ENCODE measurements around the gene FBP1.
"Not testable (repeated sequence)": the region's sequence is repeated elsewhere in the genome, so short reads cannot be mapped to it uniquely, and the experiment has no call there.

FBP1 gene

DNA sequence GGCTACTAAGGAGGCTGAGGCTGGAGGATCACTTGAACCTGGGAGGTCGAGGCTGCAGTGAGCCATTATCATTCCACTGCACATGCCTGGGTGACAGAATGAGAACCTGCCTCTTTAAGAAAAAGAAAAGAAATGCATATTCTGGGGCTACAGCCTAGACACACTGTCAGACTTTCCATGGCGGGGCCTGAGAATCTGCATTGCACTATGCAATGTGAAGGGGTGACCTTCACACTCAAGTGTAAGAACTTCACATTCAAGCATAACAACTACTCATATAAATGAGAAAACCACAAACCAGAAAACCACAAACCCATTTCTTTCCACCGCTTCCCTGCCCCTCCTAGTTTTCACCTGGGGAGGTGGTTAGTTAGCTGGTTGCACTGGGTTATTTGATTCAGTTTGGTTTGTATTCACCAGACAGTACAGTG, 27.7 kb downstream of the FBP1 start:
- DNase-seq, result peak in 3 of 5 experiments; percentile 2 to 36 (median 25)

- DNase-seq, result no peak
Measured at GRCh38 chr9:94610181-94610606, 29.1 kb downstream of the FBP1 start.

- DNase-seq, result no peak
Measured at GRCh38 chr9:94607423-94607691, 32.0 kb downstream of the FBP1 start.

GRCh38 chr9:94606646-94607422, 32.5 kb downstream of the FBP1 start:
- no peak for DNase-seq

DNA sequence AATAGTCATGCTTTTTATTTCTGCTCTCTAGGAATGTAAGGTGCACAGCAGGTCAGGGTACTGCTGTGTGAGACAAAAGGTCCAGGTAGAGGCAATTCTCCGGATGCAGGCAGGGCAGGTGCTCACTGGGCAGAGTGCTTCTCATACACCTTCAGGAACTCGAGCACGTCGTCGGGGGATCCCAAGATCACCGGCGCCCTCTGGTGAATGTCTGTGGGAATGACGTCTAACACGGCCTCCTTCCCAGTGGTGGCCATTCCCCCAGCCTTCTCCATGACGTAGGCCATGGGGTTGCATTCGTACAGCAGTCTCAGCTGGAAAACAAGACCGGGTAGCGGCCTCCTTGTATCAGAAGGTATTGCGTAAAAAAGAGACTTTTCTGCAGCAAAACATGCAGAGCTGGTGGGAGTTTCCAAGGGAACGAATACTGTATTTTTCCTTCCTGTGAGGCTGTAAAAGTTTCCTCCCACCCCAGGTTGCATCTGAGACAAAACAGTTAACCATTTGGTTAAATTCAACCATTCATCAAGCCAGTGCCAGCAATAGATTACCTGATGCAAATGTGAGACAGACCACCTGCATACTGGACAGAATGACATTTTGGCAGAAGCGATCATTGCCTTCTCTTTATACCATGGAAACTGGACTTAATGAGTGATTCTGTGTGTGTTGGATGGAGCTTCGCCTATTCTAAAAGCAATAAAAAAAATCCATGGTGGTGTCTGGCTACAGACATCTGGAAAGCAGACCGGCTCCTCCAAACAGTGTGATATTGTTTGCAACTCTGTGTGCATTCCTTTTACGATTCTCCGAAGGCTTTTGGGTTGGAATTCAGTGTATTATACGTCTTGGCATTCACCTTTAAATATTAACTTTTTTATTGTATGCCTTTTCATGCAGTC, 35.8 kb downstream of the FBP1 start:
- DNase-seq, result peak; percentile 7 to 66 (median 38)

DNA sequence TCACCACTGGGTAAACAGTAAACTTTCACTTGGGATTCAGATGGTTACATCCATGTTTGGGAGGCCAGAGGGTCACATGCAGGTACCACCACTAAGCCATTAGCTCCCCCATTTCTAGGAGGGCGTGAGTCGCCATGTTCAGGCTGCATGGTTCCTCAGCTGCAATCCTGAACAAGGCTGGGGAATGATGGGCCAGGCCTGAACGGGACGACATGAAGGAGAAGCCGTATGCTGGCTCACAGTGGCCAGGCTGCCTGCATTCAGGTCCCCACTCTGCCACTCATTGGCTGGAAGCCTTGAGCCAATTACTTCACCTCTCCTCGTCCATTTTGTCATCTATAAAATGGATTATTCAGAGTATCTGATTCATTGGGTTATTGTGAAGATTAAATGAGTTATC, 36.7 kb downstream of the FBP1 start:
- no peak for DNase-seq

DNA sequence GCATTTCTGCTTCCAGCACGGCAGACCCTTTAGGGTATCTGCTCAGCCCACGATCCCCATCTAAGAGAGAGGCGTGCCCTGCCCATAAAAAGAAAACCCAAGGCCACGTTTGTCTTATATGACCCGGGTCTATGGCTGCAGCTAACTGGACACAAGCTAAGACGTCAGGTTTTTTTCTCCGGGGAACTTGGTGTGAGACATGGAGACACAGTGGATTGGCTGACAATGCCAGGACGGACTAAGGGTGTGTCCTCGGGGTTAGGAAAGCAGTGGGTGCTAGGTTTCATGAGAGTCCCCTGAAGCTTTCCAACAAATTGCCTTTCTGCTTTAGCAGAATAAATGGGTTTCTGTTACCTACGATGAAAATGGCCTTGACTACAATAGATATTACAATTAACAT, 38.6 kb downstream of the FBP1 start:
- DNase-seq, result no peak

GRCh38 chr9:94600258-94600657, 39.1 kb downstream of the FBP1 start:
- no peak for DNase-seq

- no peak for DNase-seq
Measured at GRCh38 chr9:94599102-94599501, 40.2 kb downstream of the FBP1 start.

DNA sequence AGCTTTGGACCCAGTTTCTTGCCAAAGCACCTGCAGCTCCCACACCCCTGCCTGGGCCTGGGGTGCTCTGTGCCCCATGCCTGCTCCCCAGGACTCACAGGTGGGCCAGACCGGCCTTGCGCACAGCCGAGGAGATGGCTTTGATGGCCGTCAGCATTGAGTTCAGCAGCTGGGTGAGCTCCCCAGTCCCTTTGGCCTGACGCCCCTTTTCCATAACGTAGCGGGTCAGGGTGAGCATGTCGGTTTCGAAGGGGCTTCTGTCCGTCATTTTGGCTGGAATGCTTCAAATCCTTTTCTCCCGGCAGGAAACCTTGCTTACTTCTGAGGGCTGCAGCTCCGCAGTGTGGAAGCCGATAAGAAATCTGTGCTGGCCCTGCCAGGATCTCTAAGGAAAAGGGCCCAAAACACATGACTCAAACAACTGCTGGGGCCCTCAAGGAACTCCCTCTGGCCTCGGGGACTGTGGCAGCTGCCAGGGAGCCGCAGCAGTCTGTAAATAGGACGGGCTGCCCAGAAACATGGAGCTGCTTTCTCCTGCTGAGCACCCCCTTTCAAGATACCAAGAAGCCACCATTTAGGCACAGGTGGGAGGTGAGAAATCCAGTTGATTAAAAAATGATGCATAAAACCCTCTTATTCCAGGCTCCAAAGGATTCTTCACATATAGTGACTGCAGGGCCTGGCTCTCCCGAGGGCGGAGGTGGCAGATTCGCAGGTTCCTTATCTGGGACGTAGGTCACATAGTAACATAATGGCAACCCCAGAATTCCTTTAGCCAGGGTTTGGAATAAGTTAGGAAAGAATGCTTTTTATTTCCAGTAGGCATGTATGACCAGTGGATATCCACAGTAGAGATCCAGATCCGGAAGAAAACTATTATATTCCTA, 45.6 kb downstream of the FBP1 start, which contains the start of gene FBP2:
Gene FBP2, minus strand, starts transcription at position 366 of the 887 bp plus-strand sequence. Its CDS starts 98 bp downstream, at position 268.
- no peak for DNase-seq

- DNase-seq, result not testable (repeated sequence)
Measured at GRCh38 chr9:94592683-94593082, 46.6 kb downstream of the FBP1 start.

DNA sequence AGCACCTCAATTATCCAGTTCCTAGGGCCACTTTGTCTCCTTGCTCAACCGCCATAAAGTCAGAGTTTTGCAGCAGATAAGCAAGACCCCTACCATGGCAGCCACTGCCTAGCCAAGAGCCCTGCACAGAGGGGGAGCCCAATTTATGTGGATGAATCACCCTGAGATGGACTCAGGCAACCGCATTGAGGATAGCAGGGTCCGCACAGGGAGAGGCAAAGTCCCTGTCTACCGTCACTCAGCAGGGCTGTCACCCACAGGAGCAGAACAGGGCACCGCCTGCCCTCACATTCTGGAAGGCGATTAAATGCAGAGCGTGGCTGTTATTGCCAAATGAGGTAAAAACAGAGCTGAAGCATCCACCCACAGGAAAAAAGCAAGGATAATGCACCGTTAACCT, 47.4 kb downstream of the FBP1 start:
- DNase-seq, result no peak

DNA sequence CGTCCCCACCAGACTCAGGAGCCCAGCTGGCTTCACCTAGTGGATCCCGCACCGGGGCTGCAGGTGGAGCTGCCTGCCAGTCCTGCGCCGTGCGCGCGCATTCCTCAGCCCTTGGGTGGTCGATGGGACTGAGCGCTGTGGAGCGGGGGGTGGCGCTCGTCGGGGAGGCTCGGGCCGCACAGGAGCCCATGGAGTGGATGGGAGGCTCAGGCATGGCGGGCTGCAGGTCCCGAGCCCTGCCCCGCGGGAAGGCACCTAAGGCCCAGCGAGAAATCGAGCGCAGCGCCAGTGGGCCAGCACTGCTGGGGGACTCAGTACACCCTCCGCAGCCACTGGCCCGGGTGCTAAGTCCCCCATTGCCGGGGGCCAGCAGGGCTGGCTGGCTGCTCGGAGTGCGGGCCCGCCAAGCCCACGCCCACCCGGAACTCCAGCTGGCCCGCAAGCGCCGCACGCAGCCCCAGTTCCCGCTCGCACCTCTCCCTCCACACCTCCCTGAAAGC, 48.2 kb downstream of the FBP1 start:
- not testable (repeated sequence) for DNase-seq

DNA sequence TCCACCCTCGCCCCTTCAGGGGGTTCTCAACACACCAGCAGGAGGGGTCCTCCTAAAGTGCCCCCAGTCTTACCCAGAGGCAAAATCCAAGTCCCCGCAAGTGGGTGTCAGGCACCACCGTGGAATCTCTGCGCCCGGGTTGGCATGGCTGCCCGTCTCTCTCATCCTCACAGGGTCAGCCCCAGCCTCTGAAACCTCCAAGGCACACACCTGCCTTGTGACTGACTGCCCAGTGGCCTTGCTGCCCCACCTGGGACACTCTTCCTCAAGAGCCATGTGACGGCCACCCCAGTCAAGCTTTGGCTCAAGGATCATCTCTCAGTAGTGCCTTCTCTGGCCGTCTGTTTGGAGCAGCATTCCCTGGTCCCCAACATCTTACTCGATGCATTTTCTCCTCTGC, 50.6 kb downstream of the FBP1 start:
- DNase-seq, result no peak

GRCh38 chr9:94586814-94587213, 52.5 kb downstream of the FBP1 start:
- peak in 1 of 5 experiments; percentile 3 for DNase-seq

- DNase-seq, result peak in 1 of 5 experiments; percentile 56
Measured at GRCh38 chr9:94586316-94586715, 53.0 kb downstream of the FBP1 start.

- peak in 1 of 5 experiments; percentile 60 for DNase-seq
Measured at GRCh38 chr9:94584555-94584954, 54.8 kb downstream of the FBP1 start.

GRCh38 chr9:94581728-94582127, 57.6 kb downstream of the FBP1 start:
- DNase-seq, result no peak

- no peak for DNase-seq
Measured at GRCh38 chr9:94577571-94577970, 61.7 kb downstream of the FBP1 start.

DNA sequence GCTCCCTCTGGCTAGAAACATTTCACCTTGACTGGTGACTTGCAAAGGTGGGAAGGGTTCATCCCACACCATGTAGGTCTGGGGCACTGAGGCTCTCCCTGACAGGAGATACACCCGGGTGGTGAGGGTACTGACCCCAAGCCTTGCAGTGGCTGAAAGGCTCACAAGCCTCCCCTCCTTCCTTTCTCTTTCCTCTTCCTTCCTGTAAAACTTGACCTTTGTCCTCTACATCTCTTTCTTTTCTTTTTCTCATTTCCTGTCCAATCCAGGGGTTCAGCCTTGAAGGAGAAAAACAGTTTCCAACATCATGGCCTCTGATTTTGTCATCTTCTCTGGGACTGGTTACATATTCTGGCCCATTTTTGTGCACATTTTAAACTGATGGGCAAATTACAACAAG, 62.3 kb downstream of the FBP1 start:
- no peak for DNase-seq

DNA sequence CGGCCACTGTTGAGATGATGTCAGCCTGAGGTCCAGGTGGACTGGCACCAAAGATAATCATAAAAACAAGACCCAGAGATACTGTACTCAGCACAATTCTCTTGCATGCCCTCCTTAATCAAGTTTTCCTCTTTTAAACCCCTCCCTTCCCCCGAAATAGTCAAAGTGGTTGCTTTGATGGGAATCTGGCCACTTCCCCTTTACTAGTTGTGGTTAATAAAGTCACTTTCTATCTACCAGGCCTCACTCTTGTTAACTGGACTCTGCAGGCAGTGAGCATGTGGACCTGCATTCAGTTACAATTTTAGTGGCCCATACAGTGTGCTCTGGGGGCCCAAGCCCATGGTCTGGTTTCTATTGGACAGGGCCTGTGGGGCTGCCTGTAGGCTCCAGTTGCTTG, 63.2 kb downstream of the FBP1 start:
- DNase-seq, result no peak

DNA sequence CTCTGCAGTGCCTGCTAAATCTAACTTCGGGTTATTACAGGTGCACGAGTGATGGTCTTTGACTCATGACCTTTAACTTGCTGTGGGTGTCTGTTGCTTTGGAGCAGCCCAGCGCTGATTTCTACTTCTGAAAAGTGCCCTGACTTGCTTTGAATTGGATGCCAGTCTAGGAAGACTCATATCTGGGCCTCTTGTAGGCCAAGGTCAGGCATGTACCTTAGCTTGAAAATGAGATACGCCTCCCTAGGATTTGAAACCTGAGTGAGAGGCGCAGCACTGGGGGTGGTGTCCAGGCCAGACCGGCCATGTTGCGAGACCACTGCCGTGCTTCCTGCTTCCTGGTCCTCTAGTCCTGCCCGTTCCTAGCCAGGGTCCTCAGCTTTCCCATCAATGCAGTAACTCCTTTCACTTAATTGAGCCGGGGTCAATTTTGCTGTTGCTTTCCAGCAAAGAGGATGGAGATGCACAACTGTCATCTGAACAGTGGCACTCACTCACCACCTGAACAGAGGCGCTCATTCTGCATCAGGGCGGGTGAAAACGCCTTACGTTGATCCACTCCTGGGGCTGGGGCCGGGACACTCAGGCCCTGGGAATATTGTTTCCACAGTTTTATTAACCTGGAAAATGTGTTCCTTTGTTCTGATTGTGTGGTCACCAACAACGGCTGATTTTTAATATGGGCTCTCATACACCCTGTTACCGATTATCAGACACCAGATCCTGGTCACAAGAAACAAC, 70.2 kb downstream of the FBP1 start:
- DNase-seq, result no peak
